Left lobe of liver (tissue), 2 donors: Measurements from ENCODE around the gene C17orf113. TPM values are rescaled to one million over a fixed set of nuclear protein-coding genes. Genes with fewer than 3 reads are reported as not detected.

Experiments
- ATAC-seq: fragments of 200-7000 bp; cut with Tn5 transposase; one replicate; pipeline ENCODE4 v1.9.1; 2020; ENCODE audit warnings: mild to moderate bottlenecking, moderate library complexity
- DNase-seq: peaks from one replicate; pipeline ENCODE4 v3.0.0-alpha.2; 2020; ENCODE audit warnings: low spot score
- total RNA-seq: library from RNA; stranded (reverse); gene quantifications from one replicate; pipeline ENCODE4 v1.2.1, GENCODE V29; 2021
- donor health status: DM: no; HTN: no; CAD: no; lungs with moderate emphysema.
- donor health status: DM: no; HTN: yes; CAD: no.

Gene C17orf113
- total RNA-seq, 1 donor from 2014 or later = 0.20 TPM

DNA sequence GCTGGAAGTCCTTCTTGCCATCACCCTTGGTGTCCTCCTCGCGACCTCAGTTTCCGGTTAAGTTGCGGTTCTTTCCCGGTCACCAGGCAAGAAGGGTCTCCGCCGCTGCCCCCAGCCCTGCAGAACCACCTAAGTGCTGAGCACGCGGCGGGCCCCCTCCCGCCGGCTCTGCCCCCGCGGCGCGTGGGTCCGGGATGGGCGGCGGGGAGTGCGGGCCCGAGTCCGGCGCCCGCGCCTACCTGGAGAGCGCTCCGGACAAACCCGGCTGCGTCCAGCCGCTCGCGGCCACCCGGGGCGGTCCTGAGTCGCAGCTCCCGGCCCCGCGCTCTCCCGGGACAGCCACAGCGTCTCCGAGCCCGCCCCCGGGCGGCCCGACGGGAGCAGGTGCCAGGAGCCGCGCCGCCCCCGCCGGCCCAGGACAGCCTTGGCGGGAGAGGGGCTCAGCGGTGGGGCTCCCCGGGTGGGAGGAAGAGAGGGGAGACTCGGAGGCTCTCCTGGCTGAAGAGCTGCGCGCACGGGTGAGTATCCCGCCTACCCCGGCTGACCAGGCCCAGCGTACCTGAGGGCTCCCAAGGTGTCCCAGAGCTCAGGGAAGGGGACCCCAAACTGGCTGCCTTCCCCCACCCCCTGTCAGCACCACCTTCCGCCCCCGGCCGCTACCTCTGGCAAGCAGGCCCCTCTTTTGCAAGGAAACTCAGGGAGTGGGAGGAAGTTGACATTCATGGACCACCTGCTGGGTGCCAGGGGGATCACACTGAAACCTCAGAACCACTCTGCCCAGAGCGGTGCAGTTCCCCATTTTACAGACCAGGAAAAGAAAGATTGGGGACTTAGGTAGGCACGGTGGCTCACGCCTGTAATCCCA is 22.2 kb upstream of the C17orf113 start:
- peak; percentile 82 for ATAC-seq
- DNase-seq = no peak

DNA sequence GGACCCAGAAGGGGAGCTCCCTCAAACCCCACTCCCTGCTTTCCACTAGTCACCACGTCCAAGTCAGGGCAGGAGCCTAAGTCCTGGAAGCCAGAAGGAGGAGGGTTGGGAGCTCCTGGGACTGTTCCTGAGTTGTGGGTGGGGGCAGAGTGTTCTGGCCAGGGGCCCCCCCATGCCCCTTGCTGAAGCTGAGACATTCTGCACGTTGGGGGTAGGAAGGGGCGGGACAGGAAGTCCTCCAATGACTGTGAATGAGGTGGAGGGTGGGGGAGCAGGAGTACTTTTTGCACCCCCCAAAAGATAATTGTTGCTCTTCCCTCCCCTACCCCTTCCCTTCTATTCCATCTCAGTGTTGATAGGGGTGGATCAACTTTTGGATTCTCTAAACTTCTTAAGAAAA is 21.4 kb upstream of the C17orf113 start:
- no peak for DNase-seq
- no peak for ATAC-seq

DNA sequence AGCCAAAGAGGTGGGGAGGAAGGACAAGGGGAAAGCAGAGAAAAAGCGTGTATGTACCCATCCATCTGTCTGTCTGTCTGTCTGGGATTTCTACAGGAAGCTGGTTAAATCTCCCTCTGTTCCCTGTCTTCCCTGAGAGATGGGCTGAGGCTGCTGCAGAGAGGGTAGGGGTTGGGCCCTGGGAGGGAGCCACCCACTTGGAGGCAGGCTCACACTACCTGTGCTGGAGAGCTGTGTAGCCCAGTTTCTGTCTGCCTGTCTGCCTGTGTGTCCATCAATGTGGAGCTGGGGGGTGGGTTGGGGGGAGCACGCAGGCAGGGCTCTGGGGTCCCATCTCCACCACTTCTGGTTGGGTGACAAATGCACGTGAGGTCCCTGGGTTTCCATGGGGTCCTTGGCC is 18.6 kb upstream of the C17orf113 start:
- no peak for DNase-seq
- ATAC-seq = no peak

DNA sequence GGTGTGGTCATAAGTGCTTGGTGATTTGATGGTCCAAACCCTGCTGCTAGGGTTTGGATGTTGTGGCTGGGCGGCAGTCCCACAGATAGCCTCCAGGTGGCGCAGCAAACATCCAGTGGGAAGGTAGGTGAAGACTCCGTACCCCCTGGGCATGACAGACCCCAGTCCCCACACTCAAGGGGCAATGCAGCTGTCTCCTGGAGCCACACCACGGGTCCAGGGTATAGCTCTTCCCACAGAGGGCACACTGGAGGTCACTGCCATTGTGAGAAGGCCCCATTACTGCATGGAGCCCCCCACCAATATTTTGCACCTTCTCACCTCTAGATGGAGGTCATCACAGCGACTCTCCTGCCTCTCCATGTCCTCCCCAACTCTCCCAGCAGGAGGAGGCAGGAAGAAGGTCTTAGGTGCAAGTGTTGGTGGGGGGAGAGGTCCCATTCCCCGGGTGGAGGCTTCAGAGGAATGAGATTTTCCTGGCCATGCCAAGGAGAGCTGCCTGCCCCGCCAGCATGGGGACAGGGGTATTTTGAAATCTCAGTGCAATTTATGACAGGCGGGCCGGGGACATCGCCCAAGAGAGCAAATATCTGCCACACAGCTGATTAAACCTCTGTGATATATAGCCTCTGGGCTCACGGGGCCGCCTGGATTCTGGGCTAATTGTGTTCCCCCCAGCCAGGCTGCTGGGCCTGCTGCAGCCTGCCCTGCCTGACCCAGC is 17.1 kb upstream of the C17orf113 start:
- DNase-seq (peak; percentile 71), ATAC-seq (peak; percentile 89)

DNA sequence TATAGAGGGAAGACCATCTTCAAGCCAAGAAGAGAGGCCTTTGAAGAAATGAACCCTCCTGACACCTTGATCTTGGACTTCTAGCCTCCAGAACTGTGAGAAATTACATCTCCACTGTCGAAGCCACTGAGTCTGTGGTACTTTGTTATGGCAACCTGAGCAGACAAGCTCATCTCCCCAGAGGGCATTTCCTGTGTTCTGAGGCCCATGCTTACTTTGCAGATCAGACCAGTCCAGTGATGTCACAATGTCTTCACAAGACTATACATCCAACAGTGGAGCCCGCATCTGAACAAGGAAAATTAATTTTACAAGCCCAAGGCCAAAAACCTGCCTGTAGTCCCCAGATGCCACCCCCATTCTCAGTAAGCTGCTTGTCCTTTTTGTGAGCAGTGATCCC is 14.8 kb upstream of the C17orf113 start:
- DNase-seq = no peak
- ATAC-seq = no peak

DNA sequence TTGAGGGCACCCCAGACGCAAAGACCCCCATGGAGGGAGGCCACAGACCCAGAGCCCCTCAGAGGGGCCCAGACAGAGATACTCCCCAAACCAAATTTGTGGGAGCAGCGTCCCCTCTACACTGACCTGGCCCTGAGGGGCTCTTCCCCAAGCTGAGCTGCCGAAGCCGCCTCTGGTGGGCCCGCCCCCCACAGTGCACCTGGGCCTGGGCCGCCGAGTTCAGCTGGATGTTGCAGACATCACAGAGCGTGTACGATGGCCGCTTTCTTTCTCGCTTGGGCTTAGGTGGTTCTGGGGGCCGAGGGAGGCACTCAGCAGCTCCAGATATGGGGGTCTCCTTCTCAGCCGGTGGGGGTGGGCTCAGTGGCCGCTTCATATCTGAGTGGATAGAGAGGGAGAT is 12.3 kb upstream of the C17orf113 start:
- DNase-seq = no peak
- no peak for ATAC-seq

DNA sequence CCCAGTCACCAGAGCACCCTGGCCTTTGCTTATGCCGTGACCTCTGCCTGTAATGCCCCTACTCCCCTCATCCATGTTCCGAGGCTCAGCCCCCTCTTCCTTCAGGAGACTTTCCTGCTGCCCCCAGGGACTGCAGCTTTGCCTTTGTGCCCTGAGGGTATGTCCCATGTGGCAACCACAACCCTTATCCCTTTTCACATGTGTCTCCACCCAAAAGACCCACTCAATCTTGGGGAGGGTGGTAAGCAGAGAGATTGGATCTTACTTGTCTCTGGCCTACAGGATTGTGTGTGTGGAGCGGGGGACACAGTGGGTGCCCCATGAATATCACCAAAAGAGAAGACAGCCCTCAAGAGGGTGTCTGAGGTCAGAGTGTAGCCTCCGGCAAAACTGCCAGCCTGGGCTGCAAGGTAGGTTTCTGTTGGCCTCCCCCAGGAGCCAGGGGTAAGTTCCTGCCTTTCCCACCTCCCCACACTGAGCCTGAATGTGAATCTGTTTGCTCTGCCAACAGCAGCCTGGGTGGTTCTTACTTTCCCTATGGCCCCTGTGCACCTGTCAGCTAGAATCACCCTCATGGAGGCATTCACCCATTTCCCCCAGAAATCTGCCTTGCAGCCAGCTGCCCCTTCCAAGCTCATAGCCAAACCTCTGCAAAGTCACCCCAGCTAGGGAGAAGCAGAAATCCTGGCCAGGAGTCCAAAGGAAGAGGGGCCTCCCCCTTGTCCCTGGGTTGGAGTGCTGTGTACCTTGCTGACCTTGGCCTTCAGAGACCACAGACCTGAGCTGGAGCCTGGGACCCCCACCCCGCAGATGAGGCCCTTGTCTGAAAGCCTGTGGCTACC is 11.5 kb upstream of the C17orf113 start:
- no peak for ATAC-seq
- no peak for DNase-seq

DNA sequence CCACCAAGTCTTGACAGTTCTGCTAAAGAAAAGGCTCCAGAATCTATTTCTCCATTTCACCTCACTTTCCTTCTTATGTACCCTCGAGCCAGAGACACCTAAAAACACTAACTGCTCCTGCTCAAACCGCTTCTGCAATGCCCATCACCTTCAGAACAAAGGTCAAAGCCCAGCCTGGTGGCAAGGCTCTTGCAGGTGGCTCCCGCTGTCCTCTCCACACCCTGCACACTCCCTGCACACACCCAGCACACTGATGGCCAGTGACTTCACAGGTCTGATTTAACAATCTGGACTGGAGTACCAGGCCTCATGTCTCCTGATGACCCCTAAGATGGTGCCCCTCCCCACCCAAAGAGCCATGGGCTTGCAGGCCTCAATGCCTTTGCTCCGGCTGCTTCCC is 9.8 kb upstream of the C17orf113 start:
- ATAC-seq (no peak), DNase-seq (no peak)

DNA sequence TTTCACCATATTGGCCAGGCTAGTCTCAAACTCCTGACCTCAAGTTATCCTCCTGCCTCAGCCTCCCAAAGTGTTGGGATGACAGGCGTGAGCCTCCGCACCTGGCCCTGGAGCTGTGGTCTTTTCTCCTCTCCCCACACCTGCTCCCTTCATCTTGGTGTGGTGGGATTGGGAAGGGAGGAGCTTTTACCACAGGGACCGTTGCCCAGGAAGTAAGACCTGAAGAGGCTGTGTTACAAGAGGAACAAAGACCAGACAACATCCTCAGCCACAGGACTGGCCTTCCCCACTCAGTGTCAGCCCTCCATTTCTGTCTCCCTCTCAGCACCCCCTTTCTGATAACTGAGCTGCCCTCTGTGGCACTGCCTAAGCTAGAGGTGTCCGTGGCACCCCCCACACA is 9.4 kb upstream of the C17orf113 start:
- DNase-seq (no peak), ATAC-seq (no peak)

DNA sequence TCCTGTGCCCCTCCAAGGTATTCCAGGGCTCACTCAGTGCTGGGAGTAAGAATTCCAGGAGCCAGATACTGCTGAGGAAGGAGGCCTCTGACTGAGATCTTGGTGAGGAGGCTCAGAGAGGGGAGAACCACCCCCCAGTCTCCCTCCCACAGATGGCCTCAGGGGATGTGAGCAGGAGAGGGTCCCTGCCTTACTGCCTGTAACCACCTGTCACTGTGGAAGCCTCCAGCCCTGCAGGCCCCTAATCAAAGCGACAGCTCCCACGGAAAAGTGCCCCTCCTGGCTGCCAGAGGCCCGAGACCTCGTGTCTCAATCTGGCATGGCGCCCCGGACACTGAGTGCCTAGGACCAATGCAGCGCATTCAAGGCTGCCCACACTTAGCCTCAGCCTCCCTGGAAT is 7.7 kb upstream of the C17orf113 start:
- ATAC-seq (no peak), DNase-seq (no peak)

DNA sequence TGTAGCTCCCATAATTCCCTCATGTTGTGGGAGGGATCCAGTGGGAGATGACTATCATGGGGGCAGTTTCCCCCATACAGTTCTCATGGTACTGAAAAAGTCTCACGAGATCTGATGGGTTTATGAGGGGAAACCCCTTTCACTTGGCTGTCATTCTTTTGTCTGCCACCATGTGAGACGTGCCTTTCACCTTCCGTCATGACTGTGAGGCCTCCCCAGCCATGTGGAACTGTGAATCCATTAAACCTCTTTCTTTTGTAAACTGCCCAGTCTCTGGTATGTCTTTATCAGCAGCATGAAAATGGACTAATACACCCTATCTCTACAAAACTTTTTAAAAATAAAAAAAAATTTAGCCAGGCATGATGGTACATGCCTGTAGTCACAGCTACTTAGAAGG is 6.2 kb upstream of the C17orf113 start:
- DNase-seq = no peak
- ATAC-seq = no peak

DNA sequence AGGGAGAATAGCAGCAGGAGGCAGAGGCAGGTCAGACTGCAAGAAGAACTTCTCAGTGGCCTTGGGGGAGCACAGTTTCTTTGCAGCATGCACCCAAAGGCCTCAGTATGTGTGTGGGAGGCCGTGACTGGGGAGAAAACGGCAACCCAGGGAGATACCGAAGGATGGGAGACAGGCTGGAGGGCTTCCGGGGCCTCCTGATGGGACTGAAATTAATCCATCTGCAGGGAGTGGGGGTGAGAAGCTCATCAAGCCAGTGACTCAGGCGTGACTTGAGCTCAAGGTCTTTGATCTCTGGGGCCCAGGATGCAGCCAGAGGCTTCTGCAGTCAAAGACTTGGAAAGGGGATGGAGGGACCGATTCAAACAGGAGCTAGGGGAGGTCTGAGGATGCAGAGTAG is 5.1 kb upstream of the C17orf113 start:
- ATAC-seq (no peak), DNase-seq (no peak)

DNA sequence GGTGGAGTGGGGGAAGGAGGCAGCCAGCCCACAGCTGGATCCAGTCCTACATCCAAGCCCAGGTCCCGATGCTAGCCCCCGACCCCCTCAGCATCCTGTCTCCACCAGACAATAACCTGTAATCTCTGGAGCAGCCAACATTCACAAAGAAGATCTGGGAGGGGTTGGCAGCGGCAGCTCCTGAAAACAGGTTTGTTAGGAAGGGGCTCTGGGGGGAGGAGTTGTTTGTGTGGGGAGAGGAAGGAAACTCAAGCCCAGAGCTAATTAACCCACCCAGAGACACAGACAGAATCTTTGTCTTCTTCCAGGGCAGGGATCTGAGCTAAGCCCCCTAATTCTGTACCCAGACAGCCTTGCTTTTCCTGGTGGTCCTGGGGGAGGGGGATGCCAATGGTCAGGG is 4.6 kb upstream of the C17orf113 start:
- DNase-seq = no peak
- no peak for ATAC-seq

DNA sequence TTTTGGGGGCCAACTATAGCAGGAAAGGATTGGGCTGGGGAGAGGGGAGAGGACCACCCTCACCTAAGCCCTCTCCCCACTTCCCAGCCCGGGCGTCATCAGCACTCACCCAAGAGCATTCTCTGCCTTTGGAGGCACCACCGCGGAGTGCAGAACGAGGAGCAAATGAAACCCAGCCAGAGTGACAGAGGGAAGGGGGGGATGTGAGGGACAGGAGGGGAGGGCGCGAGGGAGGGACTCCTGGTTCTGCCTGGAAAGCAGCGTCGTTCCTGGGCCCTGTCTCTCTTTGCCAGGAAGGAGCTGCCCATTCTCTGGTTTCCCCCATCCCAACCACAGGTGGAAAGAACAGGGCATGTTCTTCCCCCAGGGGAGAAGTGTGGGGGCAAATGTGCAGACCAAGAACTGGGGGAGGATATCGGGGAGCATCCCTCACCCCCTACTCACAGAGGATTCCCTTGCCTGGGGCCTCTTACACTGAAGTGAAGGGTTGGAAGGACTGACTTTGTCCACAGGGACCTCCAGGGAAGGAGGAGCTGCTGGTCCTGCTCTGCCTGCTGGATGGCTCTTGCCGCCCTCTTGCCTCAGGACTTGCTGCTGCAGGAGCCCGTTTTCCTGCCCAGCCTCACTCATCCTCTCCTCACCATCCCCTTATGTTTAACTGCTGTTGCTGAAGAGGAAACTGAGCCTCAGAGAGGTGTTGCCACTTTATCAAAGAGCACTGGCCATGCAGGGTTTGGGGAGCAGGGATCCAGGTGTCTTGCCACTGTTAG is 3.5 kb upstream of the C17orf113 start:
- ATAC-seq (no peak), DNase-seq (no peak)

DNA sequence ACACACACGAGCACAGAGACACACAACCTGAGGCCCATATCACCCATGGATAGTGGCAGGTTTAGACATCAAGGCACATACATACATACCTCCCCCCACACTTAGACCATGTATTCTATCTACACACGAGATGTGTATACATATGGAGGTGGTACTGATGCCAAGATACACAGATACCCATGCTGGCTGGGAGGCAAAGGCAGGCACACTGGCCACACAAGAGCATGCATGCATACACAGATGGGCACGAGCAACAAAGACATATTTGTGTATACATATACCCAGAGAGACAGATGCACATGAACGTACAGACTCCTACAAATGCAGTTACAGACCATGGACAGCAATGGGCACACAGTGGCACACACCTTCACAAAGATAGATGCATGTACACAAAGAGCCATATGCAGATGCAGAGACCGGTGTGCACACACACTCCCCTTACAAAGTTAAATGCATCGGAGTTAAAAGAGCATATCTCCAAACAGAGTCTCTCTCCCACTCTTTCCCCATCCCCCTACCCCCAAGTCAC is 2.0 kb upstream of the C17orf113 start:
- no peak for ATAC-seq
- no peak for DNase-seq

DNA sequence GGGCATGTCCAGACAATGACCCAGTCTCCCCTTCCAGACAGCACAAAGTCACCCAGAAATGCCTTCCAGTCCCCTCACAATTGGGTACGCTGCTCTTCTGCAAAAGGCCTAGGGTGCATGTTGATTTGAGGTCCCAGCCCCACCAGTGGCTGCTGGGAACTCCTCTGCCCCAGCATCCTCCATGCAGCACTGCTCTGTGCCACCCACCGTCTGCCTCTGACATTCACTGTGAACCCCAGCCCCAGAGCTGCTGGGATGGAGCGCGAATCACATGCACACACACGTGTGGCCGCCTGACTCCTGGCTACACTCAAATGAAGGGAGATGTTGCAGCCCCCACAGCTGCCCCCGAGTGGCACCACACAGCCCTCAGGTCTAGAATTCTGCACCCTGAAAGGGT is 1.2 kb upstream of the C17orf113 start:
- no peak for DNase-seq

DNA sequence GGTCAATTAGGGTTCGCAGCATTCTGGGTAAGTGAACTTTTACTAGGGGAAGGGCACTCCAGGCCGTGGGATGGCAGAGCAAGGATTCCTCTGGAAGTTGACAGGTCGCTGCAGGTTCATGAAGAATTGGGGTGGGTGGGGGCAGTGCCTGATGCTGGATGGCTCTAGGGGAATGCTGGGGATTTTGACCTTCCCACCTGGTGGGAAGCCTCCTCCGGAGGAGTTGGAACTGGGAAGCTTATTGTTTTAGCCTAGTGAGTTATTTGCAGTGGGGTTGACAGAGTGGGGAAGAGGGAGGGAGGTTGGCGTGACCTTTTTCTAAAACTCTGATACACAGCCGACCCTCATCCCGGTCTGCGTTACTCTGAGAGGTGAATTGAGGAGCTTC is 606 bp upstream of the C17orf113 start:
- ATAC-seq (peak; percentile 33), DNase-seq (no peak)

More for the DNA sequence above, 1.2 kb upstream of the C17orf113 start:
- ATAC-seq = no peak

DNA sequence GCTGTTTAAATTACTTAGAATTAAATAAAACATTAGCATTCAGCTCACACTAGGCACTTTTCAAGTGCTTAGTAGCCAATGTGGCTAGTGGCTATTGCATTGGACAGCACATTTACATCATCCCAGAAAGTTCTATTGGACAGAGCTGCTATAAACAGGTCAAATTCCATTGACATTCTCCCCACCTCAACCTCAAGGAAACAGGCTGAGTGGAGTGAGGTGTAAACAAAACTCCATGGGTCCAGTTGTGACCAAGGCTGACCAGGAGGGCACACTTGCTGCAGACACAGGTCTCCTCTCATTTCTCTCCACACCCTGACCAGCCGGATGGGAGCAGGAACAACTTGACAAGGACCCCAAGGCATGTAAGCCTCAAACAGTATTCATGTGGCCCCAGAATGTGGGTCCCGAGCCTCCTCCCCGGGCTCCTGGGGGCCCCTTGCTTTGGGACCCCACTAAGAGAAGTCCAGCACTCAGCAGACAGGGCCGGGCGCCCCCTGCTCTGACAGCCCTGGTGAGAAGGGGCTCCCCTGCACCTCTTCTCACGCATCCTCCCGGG is 488 bp downstream of the C17orf113 start:
- DNase-seq (no peak), ATAC-seq (peak; percentile 42)

DNA sequence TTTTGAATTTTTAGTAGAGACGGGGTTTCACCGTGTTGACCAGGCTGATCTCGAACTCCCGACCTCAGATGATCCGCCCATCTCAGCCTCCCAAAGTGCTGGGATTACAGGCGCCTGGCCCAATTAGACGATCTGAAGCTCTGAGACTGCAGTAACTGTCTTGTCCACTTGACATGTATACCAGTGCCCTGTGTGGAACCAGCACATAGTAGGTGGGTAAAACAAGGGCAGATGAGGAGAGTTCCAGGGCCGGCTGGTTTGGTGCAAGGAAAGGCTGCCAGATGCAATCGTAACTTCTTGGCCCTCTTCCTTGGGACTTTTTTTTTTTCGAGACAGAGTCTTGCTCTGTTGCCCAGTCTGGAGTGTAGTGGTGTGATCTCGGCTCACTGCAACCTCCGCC is 3.1 kb downstream of the C17orf113 start:
- ATAC-seq = no peak

DNA sequence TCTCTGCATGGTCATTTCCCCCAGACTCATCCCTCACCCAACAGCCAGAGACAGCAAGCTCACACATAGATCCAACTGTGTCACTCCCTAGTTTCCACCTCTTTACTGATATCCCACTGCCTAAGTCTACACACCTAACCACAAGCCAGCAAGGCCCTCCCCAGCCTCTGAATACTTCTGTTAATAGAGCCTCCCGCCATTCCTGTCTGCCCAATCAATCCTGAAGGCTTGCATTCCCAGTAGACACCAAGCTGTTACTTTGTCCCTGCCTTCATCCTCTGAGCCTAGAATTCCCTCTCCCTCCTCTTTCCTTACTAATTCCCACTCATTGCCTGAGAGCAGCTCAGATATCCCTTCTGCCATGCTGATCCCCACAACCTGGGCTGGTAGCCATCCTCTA is 4.7 kb downstream of the C17orf113 start:
- ATAC-seq (no peak), DNase-seq (no peak)

More for the DNA sequence above, 3.1 kb downstream of the C17orf113 start:
- no peak for DNase-seq
